WTC11 (cell line): Measurements from ENCODE around the gene GTF2A1L. TPM values are rescaled to one million over a fixed set of nuclear protein-coding genes. Genes with fewer than 3 reads are reported as not detected.

ENCODE experiments used
- ATAC-seq: fragments of 200-7000 bp; cut with Tn5 transposase; 2 replicates; pipeline ENCODE4 v1.10.0; 2021; ENCODE audit warnings: mild to moderate bottlenecking, moderate library complexity
- CTCF ChIA-PET: fragments of 300-600 bp; sonication (Branson Sonifier 250); formaldehyde crosslinking; loops from one replicate; lab custom pipeline; 2021; ENCODE audit warnings: antibody characterized with exemption; lab: Charles Lee
- POLR2A ChIA-PET: fragments of 350-600 bp; sonication (Branson Sonifier 250); formaldehyde crosslinking; loops from one replicate; lab custom pipeline; 2021; ENCODE audit warnings: antibody characterized with exemption; lab: Charles Lee
- DNase-seq: peaks from one replicate; pipeline ENCODE4 v3.0.0; 2021; ENCODE audit warnings: low spot score
- H3K27ac Mint-ChIP-seq: 2 replicates; pipeline ENCODE4 v1.8.0; 2021; ENCODE audit warnings: mixed read lengths
- H3K27me3 Mint-ChIP-seq: 2 replicates; pipeline ENCODE4 v1.8.0; 2021; ENCODE audit warnings: low read depth, mild to moderate bottlenecking, moderate library complexity, mixed read lengths
- H3K36me3 Mint-ChIP-seq: 2 replicates; pipeline ENCODE4 v1.8.0; 2021; ENCODE audit warnings: mixed read lengths
- H3K4me1 Mint-ChIP-seq: 2 replicates; pipeline ENCODE4 v1.8.0; 2022; ENCODE audit warnings: mixed read lengths
- H3K4me3 Mint-ChIP-seq: 2 replicates; pipeline ENCODE4 v1.8.0; 2021; ENCODE audit warnings: mild to moderate bottlenecking, moderate library complexity, mixed read lengths
- H3K9me3 Mint-ChIP-seq: 2 replicates; pipeline ENCODE4 v1.8.0; 2021; ENCODE audit warnings: mixed read lengths
- ARID4B ChIP-seq: sonication (generic); formaldehyde crosslinking; IDR thresholded peaks from 2 replicates; pipeline ENCODE4 v1.8.0; 2023; ENCODE audit warnings: missing genetic modification reagents, mild to moderate bottlenecking, borderline replicate concordance
- ATF1 ChIP-seq: sonication (generic); formaldehyde crosslinking; IDR thresholded peaks from 2 replicates; pipeline ENCODE4 v1.8.1; 2023; ENCODE audit warnings: mild to moderate bottlenecking, moderate library complexity, missing genetic modification reagents
- CBFB ChIP-seq: sonication (generic); formaldehyde crosslinking; IDR thresholded peaks from 2 replicates; pipeline ENCODE4 v1.8.1; 2022; ENCODE audit warnings: mild to moderate bottlenecking, low read depth, missing genetic modification reagents
- CREB1 ChIP-seq: sonication (generic); formaldehyde crosslinking; IDR thresholded peaks from 2 replicates; pipeline ENCODE4 v1.8.0; 2023; ENCODE audit warnings: mild to moderate bottlenecking, missing genetic modification reagents
- CTCF ChIP-seq: fragments of 200-600 bp; IDR thresholded peaks from 2 replicates; pipeline ENCODE4 v1.8.0; 2022; ENCODE audit warnings: antibody characterized with exemption
- ELF4 ChIP-seq: sonication (generic); formaldehyde crosslinking; IDR thresholded peaks from 2 replicates; pipeline ENCODE4 v1.8.1; 2022; ENCODE audit warnings: low read depth, mild to moderate bottlenecking, moderate library complexity, missing genetic modification reagents
- ERG ChIP-seq: fragments of 250-450 bp; sonication (Bioruptor Pico); IDR thresholded peaks from 2 replicates; pipeline ENCODE4 v1.8.0; 2021; ENCODE audit warnings: mild to moderate bottlenecking
- FOXP1 ChIP-seq: sonication (generic); formaldehyde crosslinking; IDR thresholded peaks from 2 replicates; pipeline ENCODE4 v1.8.0; 2022; ENCODE audit warnings: missing genetic modification reagents, mild to moderate bottlenecking, moderate library complexity, borderline replicate concordance
- MYBL2 ChIP-seq: sonication (generic); formaldehyde crosslinking; IDR thresholded peaks from 2 replicates; pipeline ENCODE4 v1.8.1; 2023; ENCODE audit warnings: mild to moderate bottlenecking, moderate library complexity, missing genetic modification reagents
- OVOL2 ChIP-seq: fragments of 250-450 bp; sonication (Bioruptor Pico); IDR thresholded peaks from 2 replicates; pipeline ENCODE4 v1.9.0; 2021; ENCODE audit warnings: mild to moderate bottlenecking, borderline replicate concordance
- RELA ChIP-seq: sonication (generic); formaldehyde crosslinking; IDR thresholded peaks from 2 replicates; pipeline ENCODE4 v1.8.1; 2022; ENCODE audit warnings: missing genetic modification reagents, mild to moderate bottlenecking, borderline replicate concordance
- TEAD4 ChIP-seq: sonication (generic); formaldehyde crosslinking; IDR thresholded peaks from 2 replicates; pipeline ENCODE4 v1.8.0; 2022; ENCODE audit warnings: mild to moderate bottlenecking, missing genetic modification reagents
- ZBTB43 ChIP-seq: sonication (generic); formaldehyde crosslinking; IDR thresholded peaks from 2 replicates; pipeline ENCODE4 v1.8.1; 2023; ENCODE audit warnings: mild to moderate bottlenecking, missing genetic modification reagents
- ZNF219 ChIP-seq: sonication (generic); formaldehyde crosslinking; IDR thresholded peaks from 2 replicates; pipeline ENCODE4 v1.8.0; 2023; ENCODE audit warnings: missing genetic modification reagents, mild to moderate bottlenecking, borderline replicate concordance
- ZNF263 ChIP-seq: sonication (generic); formaldehyde crosslinking; IDR thresholded peaks from 2 replicates; pipeline ENCODE4 v1.8.1; 2022; ENCODE audit warnings: low read depth, mild to moderate bottlenecking, moderate library complexity, missing genetic modification reagents
- ZNF281 ChIP-seq: sonication (generic); formaldehyde crosslinking; IDR thresholded peaks from 2 replicates; pipeline ENCODE4 v1.8.0; 2023; ENCODE audit warnings: mild to moderate bottlenecking, missing genetic modification reagents
- total RNA-seq: library from RNA; stranded (reverse); gene quantifications from 3 replicates; pipeline ENCODE4 v1.2.3, GENCODE V29; 2021

Gene GTF2A1L
- total RNA-seq, 1 experiment from 2014 or later = not detected

- DNase-seq (no peak), ATAC-seq (no peak)
- Mint-ChIP-seq H3K4me1 (peaks cover 32% of the 10 kb centered on the region), H3K9me3 (no peaks in the 10 kb centered on the region), H3K36me3 (0 out of 2 replicates have a peak, but pooled peaks cover 3% of the 10 kb centered on the region), H3K4me3 (no peak overlapping the region), H3K27me3 (peaks cover 16% of the 10 kb centered on the region), H3K27ac (no peak overlapping the region)
- POLR2A ChIA-PET = interaction anchor here (0.6 kb wide), 1 partner anchor 368 kb away, joined by 3 read pairs; no protein-coding TSS in a partner anchor
- TF ChIP-seq ZNF263 (CRISPR knock-in tag) (no peak), ZBTB43 (CRISPR knock-in tag) (no peak), ELF4 (CRISPR knock-in tag) (no peak)
- CTCF ChIA-PET = no interaction called here
Measured at GRCh38 chr2:48590017-48590416, 27.6 kb upstream of the GTF2A1L start.

GRCh38 chr2:48592067-48592466, 25.6 kb upstream of the GTF2A1L start:
- Mint-ChIP-seq H3K27me3 (peaks cover 3% of the 10 kb centered on the region; the same call in 1 of the 2 replicates), H3K4me1 (peaks cover 17% of the 10 kb centered on the region), H3K36me3 (0 out of 2 replicates have a peak, but pooled peaks cover 3% of the 10 kb centered on the region), H3K9me3 (no peaks in the 10 kb centered on the region), H3K27ac (no peak overlapping the region), H3K4me3 (no peak overlapping the region)
- ChIA-PET CTCF (interaction anchor here (1.2 to 1.7 kb wide), 3 partner anchors 8 to 485 kb away, joined by 3 to 5 read pairs (median 3); no protein-coding TSS in a partner anchor), POLR2A (no interaction called here)
- no peak for TF ChIP-seq MYBL2 (CRISPR knock-in tag)
- TF ChIP-seq RELA (CRISPR knock-in tag) = no peak
- no peak for TF ChIP-seq CBFB (CRISPR knock-in tag)
- TF ChIP-seq TEAD4 = no peak
- no peak for TF ChIP-seq OVOL2 (CRISPR knock-in tag)
- no peak for TF ChIP-seq ARID4B
- no peak for TF ChIP-seq ZNF219 (CRISPR knock-in tag)
- no peak for TF ChIP-seq ZNF281 (CRISPR knock-in tag)
- TF ChIP-seq CTCF = no peak
- no peak for TF ChIP-seq ERG (CRISPR knock-in tag)
- TF ChIP-seq ATF1 (CRISPR knock-in tag) = no peak
- TF ChIP-seq FOXP1 = no peak
- no peak for TF ChIP-seq CREB1 (CRISPR knock-in tag)
- no peak for TF ChIP-seq ZBTB43 (CRISPR knock-in tag)
- no peak for ATAC-seq
- no peak for DNase-seq
